Endothelial cell of umbilical vein (primary cell): ENCODE measurements around the gene TMEM92. TPM values are rescaled to one million over a fixed set of nuclear protein-coding genes. Genes with fewer than 3 reads are reported as not detected.

Experiments
- BruUV-seq: library from RNA; stranded (reverse); fragments of 400-500 nt; replicated peaks from 2 replicates; lab custom pipeline; 2021; lab: Mats Ljungman, UMichigan
- CTCF ChIA-PET: fragments of 300-600, 350-600 bp; sonication (Branson Sonifier 250); formaldehyde crosslinking; loops from one replicate; lab custom pipeline; 2021; ENCODE audit warnings: antibody characterized with exemption, inconsistent platforms; lab: Charles Lee
- POLR2A ChIA-PET: fragments of 300-600, 350-600 bp; sonication (Branson Sonifier 250); formaldehyde crosslinking; loops from one replicate; lab custom pipeline; 2021; ENCODE audit warnings: antibody characterized with exemption, inconsistent platforms; lab: Charles Lee
- DNase-seq: peaks from one replicate; pipeline ENCODE4 v3.0.0-alpha.2; 2011; ENCODE audit warnings: low read depth, low spot score
- FAIRE-seq: peaks from 2 replicates; lab custom pipeline; 2011; peaks lifted over from hg19 to GRCh38; lab: Jason Lieb, UNC
- H2AFZ ChIP-seq: 2 replicates; pipeline ENCODE4 v1.6.0; 2012; ENCODE audit warnings: low read depth, low read length, control low read depth, inconsistent platforms
- H3K27ac ChIP-seq: 2 replicates; pipeline ENCODE4 v1.5.1; 2011; ENCODE audit warnings: low read depth, mild to moderate bottlenecking, control low read depth, low read length, moderate library complexity; ENCODE audit not compliant: insufficient read depth
- H3K27me3 ChIP-seq, 2 experiments: 2 replicates each; pipeline versions ENCODE4 v1.6.0 to v1.6.1; 2011; ENCODE audit warnings: low read length in 2 of 2, mixed read lengths in 1 of 2; ENCODE audit not compliant: control insufficient read depth in 2 of 2, insufficient read depth in 2 of 2
- H3K36me3 ChIP-seq, 2 experiments: 2 replicates in 1 of 2; 3 replicates in 1 of 2; pipeline ENCODE4 v1.5.1; 2011; ENCODE audit warnings: low read length in 2 of 2, mild to moderate bottlenecking in 1 of 2, moderate library complexity in 1 of 2; ENCODE audit not compliant: control insufficient read depth in 2 of 2, insufficient read depth in 2 of 2; ENCODE audit errors: extremely low read depth in 1 of 2
- H3K4me1 ChIP-seq: 3 replicates; pipeline ENCODE4 v1.5.1; 2011; ENCODE audit warnings: mild to moderate bottlenecking, low read length; ENCODE audit not compliant: control insufficient read depth, insufficient read depth; ENCODE audit errors: extremely low read depth
- H3K4me2 ChIP-seq: 2 replicates; pipeline ENCODE4 v1.6.1; 2011; ENCODE audit warnings: low read length, control low read depth, mixed read lengths; ENCODE audit not compliant: insufficient read depth
- H3K4me3 ChIP-seq, 3 experiments: fragments of 200-600 bp in 1 of 3; sonication (generic), shearing (Covaris generic) in 1 of 3; replicated peaks in 1 of 3; 2 replicates each; pipeline ENCODE4 v1.5.1; 2011 to 2016; ENCODE audit warnings: control low read depth in 3 of 3, low read length in 3 of 3, mild to moderate bottlenecking in 2 of 3, inconsistent platforms in 1 of 3, low read depth in 1 of 3, moderate library complexity in 1 of 3; ENCODE audit not compliant: insufficient read depth in 1 of 3
- H3K79me2 ChIP-seq: 2 replicates; pipeline ENCODE4 v1.6.0; 2012; ENCODE audit warnings: low read length, inconsistent platforms; ENCODE audit not compliant: control insufficient read depth, insufficient read depth
- H3K9ac ChIP-seq: replicated peaks from 2 replicates; pipeline ENCODE3; 2011; ENCODE audit warnings: low read length, control low read depth; ENCODE audit not compliant: insufficient read depth; ENCODE audit errors: extremely low read depth
- H3K9me1 ChIP-seq: replicated peaks from 3 replicates; pipeline ENCODE4 v1.6.0; 2011; ENCODE audit warnings: mild to moderate bottlenecking, low read length; ENCODE audit not compliant: control insufficient read depth, insufficient read depth; ENCODE audit errors: extremely low read depth
- H3K9me3 ChIP-seq: replicated peaks from 2 replicates; pipeline ENCODE4 v1.5.1; 2012; ENCODE audit warnings: low read length, inconsistent platforms; ENCODE audit not compliant: control insufficient read depth, insufficient read depth
- H4K20me1 ChIP-seq: replicated peaks from 2 replicates; pipeline ENCODE3; 2011; ENCODE audit warnings: mild to moderate bottlenecking, low read length; ENCODE audit not compliant: control insufficient read depth, insufficient read depth; ENCODE audit errors: extremely low read depth
- EZH2 ChIP-seq: IDR thresholded peaks from 2 replicates; pipeline ENCODE4 v1.6.1; 2012; ENCODE audit warnings: borderline replicate concordance, low read depth, mild to moderate bottlenecking, moderate library complexity, low read length, inconsistent platforms; ENCODE audit not compliant: severe bottlenecking
- FOS ChIP-seq: IDR thresholded peaks from 2 replicates; pipeline ENCODE4 v1.6.1; 2011; ENCODE audit warnings: mild to moderate bottlenecking, low read length, moderate library complexity, borderline replicate concordance; ENCODE audit not compliant: insufficient read depth
- GATA2 ChIP-seq: IDR thresholded peaks from 2 replicates; pipeline ENCODE4 v1.7.0; 2011; ENCODE audit warnings: low read depth, mild to moderate bottlenecking, moderate library complexity, mixed read lengths, low read length; ENCODE audit not compliant: insufficient read length, insufficient read depth
- JUN ChIP-seq: IDR thresholded peaks from 2 replicates; pipeline ENCODE4 v1.6.1; 2011; ENCODE audit warnings: borderline replicate concordance, low read depth; ENCODE audit not compliant: insufficient read length, insufficient read depth
- MAX ChIP-seq: IDR thresholded peaks from 2 replicates; pipeline ENCODE4 v1.6.1; 2011; ENCODE audit not compliant: insufficient read depth, insufficient read length
- MYC ChIP-seq: IDR thresholded peaks from one replicate; pipeline ENCODE4 v1.6.1; 2011; ENCODE audit warnings: mild to moderate bottlenecking, low read depth, low read length
- POLR2A ChIP-seq: IDR thresholded peaks from 2 replicates; pipeline ENCODE4 v1.6.1; 2012; ENCODE audit warnings: low read depth, mild to moderate bottlenecking, control low read depth, low read length
- POLR2AphosphoS5 ChIP-seq: IDR thresholded peaks from 2 replicates; pipeline ENCODE4 v1.6.1; 2012; ENCODE audit warnings: low read depth, mild to moderate bottlenecking, control low read depth, low read length, moderate library complexity; ENCODE audit not compliant: insufficient read depth
- dilution Hi-C: fragments of 300-500 bp; cut with MboI; formaldehyde crosslinking; loops from one replicate; pipeline ENCODE4 v1.15.0; 2019; ENCODE audit warnings: low sequenced_read_pairs; ENCODE audit not compliant: extremely low pct_ligation_motif_present
- intact Hi-C: fragments of 100-400 bp; cut with micrococcal nuclease; formaldehyde crosslinking; loops from one replicate; pipeline ENCODE4 v1.10.0; 2022
- polyA plus RNA-seq, 4 experiments: library from polyadenylated mRNA; depleted of rRNA in 3 of 4; stranded (reverse) in 3 of 4; unstranded in 1 of 4; fragments of >200 nt; gene quantifications; 2 replicates each; pipeline versions ENCODE4 v1.2.1 to v1.2.3, GENCODE V29; 2011 to 2012; ENCODE audit warnings: missing spikeins in 1 of 4
- total RNA-seq: library from RNA; stranded (reverse); gene quantifications from 2 replicates; pipeline ENCODE4 v1.2.3, GENCODE V29; 2021

Gene TMEM92
- total and polyA plus RNA-seq, 2 donors (not counting 3 experiments of a cell fraction or from before 2014, with no cell fraction given) = 0.03 TPM; not detected in 1

GRCh38 chr17:50280801-50281441, 6.7 kb downstream of the TMEM92 start:
- no peak for TF ChIP-seq GATA2
- no peak for TF ChIP-seq EZH2
- TF ChIP-seq MAX = no peak
- no peak for TF ChIP-seq POLR2AphosphoS5
- no peak for TF ChIP-seq POLR2A
- TF ChIP-seq MYC = no peak
- TF ChIP-seq JUN = no peak
- no peak for TF ChIP-seq FOS
- Histone ChIP-seq H3K9ac (no peak overlapping the region), H2AFZ (no peak overlapping the region), H3K36me3 (no peaks in the 10 kb centered on the region), H4K20me1 (no peaks in the 10 kb centered on the region), H3K9me3 (no peaks in the 10 kb centered on the region), H3K27me3 (peaks cover 0 to 2% of the 10 kb centered on the region in 2 experiments), H3K79me2 (no peaks in the 10 kb centered on the region), H3K9me1 (no peaks in the 10 kb centered on the region), H3K27ac (no peak overlapping the region), H3K4me3 (no peak overlapping the region), H3K4me2 (no peak overlapping the region), H3K4me1 (peaks cover 7% of the 10 kb centered on the region)
- ChIA-PET POLR2A (no interaction called here), CTCF (interaction anchor here (0.7 to 0.8 kb wide), 2 partner anchors 8 to 80 kb away, joined by 3 read pairs; no protein-coding TSS in a partner anchor)
- BruUV-seq = no TSS peak
- FAIRE-seq (no peak), DNase-seq (no peak)
- dilution Hi-C loops = no loop called here
- intact Hi-C loops = no loop called here
